Lower leg skin (tissue), 3 donors: ENCODE measurements around the gene TREX2.

Experiments
- CTCF ChIP-seq, 3 donors: fragments of 450-650 bp; IDR thresholded peaks; one replicate each; pipeline ENCODE4 v1.5.1; 2016; ENCODE audit warnings: antibody characterized with exemption in 3 of 3, mild to moderate bottlenecking in 3 of 3, moderate library complexity in 2 of 3
- POLR2A ChIP-seq, 2 donors: fragments of 450-650 bp; IDR thresholded peaks; one replicate each; pipeline ENCODE4 v1.6.1; 2016 to 2017; ENCODE audit warnings: antibody characterized with exemption in 2 of 2, mild to moderate bottlenecking in 1 of 2, moderate library complexity in 1 of 2

GRCh38 chrX:153408221-153408721 is 37.6 kb downstream of the TREX2 start:
- TF ChIP-seq CTCF (IDR thresholded peaks at IDR 0.05): no peak
- no peak for TF ChIP-seq POLR2A (IDR thresholded peaks at IDR 0.05)
